Right renal pelvis (tissue), 4 donors: ENCODE measurements around the gene MVK. TPM values are rescaled to one million over a fixed set of nuclear protein-coding genes. Genes with fewer than 3 reads are reported as not detected.

Experiments used
- DNase-seq, 4 donors: peaks; one replicate each; pipeline ENCODE4 v3.0.0-alpha.2; 2013; ENCODE audit warnings: low read depth in 4 of 4, low spot score in 3 of 4, missing footprints in 1 of 4
- polyA plus RNA-seq, 4 donors: library from polyadenylated mRNA; unstranded; fragments of 120-200 nt; gene quantifications; one replicate each; pipeline ENCODE4 v1.2.1, GENCODE V29; 2013; ENCODE audit not compliant: insufficient read length in 4 of 4

MVK gene
- polyA plus RNA-seq, 4 donors: 21.0 to 23.4 (median 21.5) TPM

DNA sequence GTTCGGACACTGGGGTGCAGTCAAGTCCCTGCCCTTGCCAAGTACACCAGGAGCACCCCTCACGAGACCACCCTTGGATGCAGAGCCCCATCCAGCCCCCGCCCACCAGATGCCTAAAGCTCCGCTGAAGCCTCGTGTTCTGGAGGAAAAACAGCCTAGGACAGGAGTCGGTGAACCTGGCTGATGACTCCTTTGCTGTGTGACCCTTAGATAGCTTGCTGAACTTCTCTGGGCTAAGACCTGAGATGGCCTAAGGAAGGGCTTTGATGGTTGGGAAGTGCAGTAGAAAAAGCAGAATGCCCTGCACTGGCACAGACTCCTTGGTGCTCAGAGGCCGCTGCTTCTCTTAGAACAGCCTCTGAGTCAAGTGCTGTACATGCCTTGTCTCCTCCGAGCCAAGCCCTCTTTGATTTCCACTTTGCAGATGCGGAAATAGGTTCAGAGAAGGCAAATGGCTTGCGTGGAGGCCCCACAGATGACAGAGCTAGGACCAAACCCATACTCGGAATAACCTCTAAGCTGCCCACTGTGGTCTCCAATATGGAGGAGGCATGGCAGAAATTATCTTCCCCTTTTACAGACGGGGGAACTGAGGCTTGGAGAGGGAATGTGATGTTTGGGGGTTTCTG is 52.3 kb downstream of the MVK start:
- no peak for DNase-seq

DNA sequence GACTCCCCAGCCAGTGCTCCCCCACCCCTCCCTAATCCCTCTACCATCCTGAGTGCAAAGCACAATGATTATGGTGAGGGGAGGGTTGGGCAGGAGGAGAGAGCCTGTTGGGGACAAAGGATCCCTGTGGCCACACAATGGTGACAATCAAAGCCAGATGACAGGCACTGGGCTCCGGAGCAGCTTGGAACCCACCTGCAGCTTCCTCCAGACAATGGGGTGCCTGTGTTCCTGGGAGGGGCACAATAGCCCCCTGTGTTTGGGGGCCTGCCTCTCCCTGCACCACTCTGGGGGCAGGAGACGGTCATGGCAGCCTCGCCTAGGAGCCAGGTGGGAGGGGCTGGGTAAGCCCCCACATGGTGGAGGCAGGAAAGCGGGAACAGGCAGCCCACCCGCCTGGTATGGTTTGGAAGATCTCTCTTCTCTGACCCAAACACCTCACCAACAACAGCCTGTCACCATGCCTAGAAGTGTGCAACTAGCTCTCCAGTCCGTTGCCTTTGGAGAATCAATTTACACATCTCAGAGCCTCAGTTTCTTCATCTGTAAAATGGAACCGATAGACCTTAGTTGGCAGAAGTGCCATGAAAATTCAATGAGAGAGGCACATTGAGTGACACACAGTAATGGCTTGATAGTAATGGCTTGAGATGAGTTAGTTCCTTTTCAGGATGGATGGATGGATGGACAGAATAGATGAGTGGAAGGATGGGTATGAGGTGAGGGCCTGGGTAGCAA is 53.0 kb downstream of the MVK start:
- DNase-seq: no peak

DNA sequence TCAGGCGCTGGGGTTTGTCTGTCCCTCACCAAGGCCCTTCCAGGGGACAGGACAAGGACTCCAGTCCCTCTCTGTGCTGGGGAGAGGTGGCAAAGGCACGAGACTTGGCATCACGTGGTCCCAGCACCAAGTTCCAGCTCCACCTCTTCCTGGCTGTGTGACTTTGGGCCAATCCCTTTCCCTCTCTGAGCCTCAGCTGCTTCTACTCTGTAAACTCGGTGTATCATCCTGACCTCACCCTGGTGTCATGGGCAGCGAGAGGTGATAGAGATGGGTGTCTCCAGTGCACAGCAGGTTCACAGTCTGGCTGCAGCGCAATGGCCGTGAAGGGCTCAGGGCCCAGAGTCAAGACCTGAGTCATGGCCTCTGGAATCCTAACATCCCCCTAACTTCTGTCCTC is 54.0 kb downstream of the MVK start:
- DNase-seq: no peak

DNA sequence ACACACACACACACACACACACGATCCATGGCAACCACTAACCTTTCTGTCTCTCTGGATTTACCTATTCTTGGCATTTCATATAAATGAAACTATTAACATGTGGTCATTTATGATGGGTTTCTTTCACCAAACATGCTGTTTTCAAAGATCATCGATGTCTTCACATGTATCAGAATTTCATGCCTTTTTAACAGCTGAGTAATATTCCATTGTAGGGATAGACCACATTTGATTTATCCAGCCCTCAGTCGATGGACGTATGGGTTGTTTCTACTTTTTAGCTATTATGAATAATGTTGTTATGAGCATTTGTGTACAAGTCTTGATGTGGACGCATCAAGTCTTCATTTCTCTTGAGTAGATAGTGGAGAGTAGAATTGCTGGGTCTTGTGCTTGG is 56.5 kb downstream of the MVK start:
- DNase-seq: no peak

- DNase-seq: no peak
These were observed 57.2 kb downstream of the MVK start for GRCh38 chr12:109630815-109631214.

DNA sequence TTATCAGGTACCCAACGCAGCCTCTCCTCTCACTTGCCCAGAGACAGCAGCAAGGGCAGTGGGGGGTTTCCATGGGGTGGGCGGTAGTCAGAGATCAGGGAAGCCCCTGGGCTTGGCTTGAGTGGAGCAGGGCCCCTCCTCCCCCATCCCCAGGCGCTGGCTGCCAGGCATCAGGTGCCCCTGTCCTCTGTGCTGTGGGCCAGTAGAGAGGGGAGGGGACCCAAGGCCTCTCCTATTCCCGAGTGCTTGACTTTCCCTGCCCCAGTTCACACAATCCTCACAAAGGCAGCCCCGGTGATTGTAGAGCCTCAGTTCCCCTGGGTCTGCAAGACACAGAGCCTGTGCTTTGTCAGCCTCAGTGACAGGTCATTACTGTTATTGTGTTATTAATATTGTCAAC is 57.7 kb downstream of the MVK start:
- no peak for DNase-seq

DNA sequence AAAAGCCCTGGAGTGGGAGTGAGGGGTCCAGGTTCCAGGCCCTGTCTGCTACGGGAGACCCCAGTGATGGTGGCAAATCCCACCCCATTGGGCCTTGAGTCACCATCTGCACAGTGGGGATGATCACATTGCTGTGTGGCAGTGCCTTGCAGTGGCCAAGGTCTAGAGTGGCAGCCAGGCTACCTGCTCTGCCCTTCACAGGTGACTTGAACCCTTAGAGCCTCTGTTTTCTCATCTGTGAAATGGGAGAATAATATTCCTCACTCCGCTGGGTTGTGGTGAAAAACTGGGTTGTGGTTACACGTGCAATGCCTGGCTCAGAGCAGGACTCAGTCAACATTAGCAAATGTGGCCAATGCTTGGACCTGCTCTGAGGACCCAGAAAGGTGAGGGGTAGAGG is 58.2 kb downstream of the MVK start:
- no peak for DNase-seq

GRCh38 chr12:109632342-109632741 is 58.7 kb downstream of the MVK start:
- DNase-seq: no peak

DNA sequence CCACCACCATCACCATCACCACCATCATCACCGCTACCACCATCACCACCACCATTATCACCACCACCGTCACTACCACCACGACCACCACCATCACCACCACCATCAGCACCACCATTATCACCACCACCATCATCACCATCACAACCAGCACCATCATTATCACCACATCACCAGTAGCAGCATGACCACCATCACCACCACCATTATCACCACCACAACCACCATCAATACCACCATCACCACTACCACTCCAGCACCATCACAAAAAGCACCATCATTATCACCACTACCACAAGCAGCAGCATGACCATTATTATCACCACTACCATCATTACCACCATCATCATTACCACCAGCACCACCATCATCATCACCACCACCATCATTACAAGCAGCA is 62.1 kb downstream of the MVK start:
- no peak for DNase-seq

- DNase-seq: no peak
These were observed 63.8 kb downstream of the MVK start for GRCh38 chr12:109637348-109637747.

DNA sequence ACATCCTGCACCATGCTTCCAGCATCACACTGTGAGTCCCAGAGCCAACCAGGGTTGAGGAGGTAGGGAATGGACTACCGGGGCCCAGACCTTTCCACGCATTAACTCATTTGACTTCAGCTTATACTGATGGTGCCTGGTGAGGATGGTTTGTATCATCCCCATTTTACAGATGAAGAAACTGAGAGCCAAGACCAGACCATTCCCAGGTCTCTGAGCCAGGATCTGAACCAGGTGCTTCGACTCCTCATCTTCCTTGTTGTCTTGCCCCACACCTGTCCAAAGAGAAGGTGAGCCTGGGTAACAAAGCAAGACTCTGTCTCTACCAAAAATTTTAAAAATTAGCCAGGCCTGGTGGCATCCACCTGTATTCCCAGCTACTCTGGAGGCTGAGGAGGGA is 64.4 kb downstream of the MVK start:
- DNase-seq: no peak

- DNase-seq: no peak
These were observed 65.1 kb downstream of the MVK start for GRCh38 chr12:109638735-109639134.

GRCh38 chr12:109639151-109639872 is 65.7 kb downstream of the MVK start:
- no peak for DNase-seq

DNA sequence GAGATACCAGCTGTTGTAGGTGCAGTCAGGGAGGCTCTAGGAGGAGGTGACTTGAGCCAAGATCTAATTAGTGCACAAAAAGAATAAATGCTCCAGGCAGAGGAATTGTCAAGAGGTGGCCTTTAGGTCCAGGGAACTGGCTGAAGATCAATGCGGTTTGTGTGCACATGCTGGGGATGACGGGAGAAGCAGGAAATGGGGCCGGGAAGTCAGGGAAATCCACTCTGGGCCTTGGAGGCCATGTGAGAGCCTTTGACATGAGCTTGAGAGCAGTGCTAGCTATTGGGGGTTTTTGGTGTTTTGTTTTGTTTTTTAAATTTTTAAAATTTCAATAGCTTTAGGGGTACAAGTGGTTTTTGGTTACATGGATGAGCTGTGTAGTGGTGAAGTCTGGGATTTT is 67.4 kb downstream of the MVK start:
- no peak for DNase-seq

GRCh38 chr12:109641422-109641821 is 67.8 kb downstream of the MVK start:
- DNase-seq: no peak

GRCh38 chr12:109642506-109643132 is 69.0 kb downstream of the MVK start:
- no peak for DNase-seq

GRCh38 chr12:109645194-109645593 is 71.6 kb downstream of the MVK start:
- DNase-seq: no peak

GRCh38 chr12:109645708-109646107 is 72.1 kb downstream of the MVK start:
- no peak for DNase-seq
